B cell (primary cell): ENCODE data around the gene AKAP6. TPM values are rescaled to one million over a fixed set of nuclear protein-coding genes. Genes with fewer than 3 reads are reported as not detected.

ENCODE experiments used
- ATAC-seq: fragments of 200-7000 bp; cut with Tn5 transposase; one replicate; pipeline ENCODE4 v1.10.0; 2021; ENCODE audit warnings: low read depth, mild to moderate bottlenecking, moderate number of reproducible peaks, moderate library complexity
- CTCF ChIA-PET: fragments of 350-600 bp; sonication (Branson Sonifier 250); formaldehyde crosslinking; loops from one replicate; lab custom pipeline; 2021; ENCODE audit warnings: antibody characterized with exemption, inconsistent platforms; lab: Charles Lee
- POLR2A ChIA-PET: fragments of 350-600 bp; sonication (Branson Sonifier 250); formaldehyde crosslinking; loops from one replicate; lab custom pipeline; 2021; ENCODE audit warnings: antibody characterized with exemption; lab: Charles Lee
- DNase-seq: peaks from one replicate; pipeline ENCODE4 v3.0.0; 2013
- H2AFZ ChIP-seq: 2 replicates; pipeline ENCODE4 v1.6.1; 2012; ENCODE audit warnings: mild to moderate bottlenecking, low read depth, low read length; ENCODE audit not compliant: insufficient read depth, poor library complexity, severe bottlenecking
- H3K27ac ChIP-seq, 2 donors: 1 replicate in 1 of 2; 2 replicates in 1 of 2; pipeline ENCODE4 v1.5.1; 2012 to 2013; ENCODE audit warnings: low read length in 2 of 2, mild to moderate bottlenecking in 2 of 2, moderate library complexity in 1 of 2
- H3K27me3 ChIP-seq, 4 experiments: fragments of 200-600 bp in 1 of 4; sonication (generic) in 1 of 4; replicated peaks in 1 of 4; 1 replicate in 2 of 4; 2 replicates in 2 of 4; pipeline versions ENCODE4 v1.6.1 to v1.7.0; 2013 to 2016; ENCODE audit warnings: low read length in 3 of 4, mild to moderate bottlenecking in 2 of 4, mixed read lengths in 1 of 4, moderate library complexity in 1 of 4; ENCODE audit not compliant: insufficient read depth in 4 of 4, control insufficient read depth in 3 of 4; ENCODE audit errors: control extremely low read depth in 1 of 4
- H3K36me3 ChIP-seq, 2 experiments: replicated peaks in 1 of 2; 1 replicate in 1 of 2; 2 replicates in 1 of 2; pipeline versions ENCODE4 v1.6.1 to v1.7.1; 2013; ENCODE audit warnings: low read length in 1 of 2; ENCODE audit not compliant: insufficient read depth in 2 of 2, control insufficient read depth in 1 of 2; ENCODE audit errors: control extremely low read depth in 1 of 2, extremely low read depth in 1 of 2
- H3K4me1 ChIP-seq, 2 donors: fragments of 200-600 bp in 1 of 2; sonication (generic) in 1 of 2; 1 replicate in 1 of 2; 2 replicates in 1 of 2; pipeline versions ENCODE4 v1.5.1 to v1.6.1; 2013 to 2017; ENCODE audit warnings: low read length in 2 of 2; ENCODE audit not compliant: control insufficient read depth in 2 of 2, insufficient read depth in 2 of 2
- H3K4me2 ChIP-seq: replicated peaks from 2 replicates; pipeline ENCODE3; 2012; ENCODE audit warnings: mild to moderate bottlenecking, low read depth, low read length; ENCODE audit not compliant: poor library complexity, severe bottlenecking
- H3K4me3 ChIP-seq, 5 experiments: fragments of 200-600 bp in 1 of 5; sonication (generic) in 1 of 5; 1 replicate in 3 of 5; 2 replicates in 2 of 5; pipeline versions ENCODE4 v1.5.1 to v1.7.0; 2011 to 2016; ENCODE audit warnings: low read length in 4 of 5, mild to moderate bottlenecking in 4 of 5, low read depth in 2 of 5, control low read depth in 1 of 5, moderate library complexity in 1 of 5; ENCODE audit not compliant: insufficient read depth in 1 of 5; ENCODE audit errors: control extremely low read depth in 1 of 5, extremely low read depth in 1 of 5
- H3K79me2 ChIP-seq: fragments of 200-600 bp; sonication (generic); one replicate; pipeline ENCODE4 v1.6.0; 2016; ENCODE audit warnings: low read length; ENCODE audit not compliant: control insufficient read depth, insufficient read depth
- H3K9ac ChIP-seq: fragments of 200-600 bp; sonication (generic); 2 replicates; pipeline ENCODE4 v1.6.1; 2017; ENCODE audit warnings: mild to moderate bottlenecking, low read length, moderate library complexity
- H3K9me3 ChIP-seq, 3 donors: one replicate each; pipeline versions ENCODE4 v1.6.1 to v1.7.1; 2013; ENCODE audit warnings: low read length in 2 of 3; ENCODE audit not compliant: control insufficient read depth in 2 of 3, insufficient read depth in 1 of 3; ENCODE audit errors: control extremely low read depth in 1 of 3
- H4K20me1 ChIP-seq: 2 replicates; pipeline ENCODE4 v1.6.0; 2012; ENCODE audit warnings: mild to moderate bottlenecking, low read length; ENCODE audit not compliant: insufficient read depth, control insufficient read depth, poor library complexity, severe bottlenecking
- H3K27ac Mint-ChIP-seq: one replicate; pipeline ENCODE4 v1.8.0; 2021; ENCODE audit warnings: mixed read lengths
- H3K27me3 Mint-ChIP-seq: one replicate; pipeline ENCODE4 v1.8.0; 2021; ENCODE audit warnings: mixed read lengths
- H3K4me1 Mint-ChIP-seq: one replicate; pipeline ENCODE4 v1.8.0; 2021; ENCODE audit warnings: mixed read lengths
- H3K4me3 Mint-ChIP-seq: one replicate; pipeline ENCODE4 v1.8.0; 2021; ENCODE audit warnings: mixed read lengths
- H3K9me3 Mint-ChIP-seq: one replicate; pipeline ENCODE4 v1.8.0; 2022; ENCODE audit warnings: mixed read lengths; ENCODE audit not compliant: insufficient read depth
- CTCF ChIP-seq: fragments of 200-600 bp; IDR thresholded peaks from one replicate; pipeline ENCODE4 v1.8.0; 2022; ENCODE audit warnings: antibody characterized with exemption, mild to moderate bottlenecking
- EZH2 ChIP-seq: IDR thresholded peaks from 2 replicates; pipeline ENCODE4 v1.6.1; 2012; ENCODE audit warnings: borderline replicate concordance, low read depth, mild to moderate bottlenecking, moderate library complexity, low read length; ENCODE audit not compliant: insufficient read depth, poor library complexity, severe bottlenecking
- WGBS: methylation state at CpG from one replicate; pipeline ENCODE4 v1.1.5; 2013; ENCODE audit warnings: missing lambda C conversion rate; ENCODE audit not compliant: insufficient coverage; 5-methylcytosine and 5-hydroxymethylcytosine counted together
- intact Hi-C: fragments of 100-400 bp; cut with micrococcal nuclease; formaldehyde crosslinking; loops from one replicate; pipeline ENCODE4 v1.10.0; 2022
- polyA plus RNA-seq: library from polyadenylated mRNA; depleted of rRNA; stranded (reverse); fragments of >200 nt; gene quantifications from 2 replicates; pipeline ENCODE4 v1.2.3, GENCODE V29; 2012
- total RNA-seq, 2 donors: library from RNA; stranded (reverse); fragments of 120-200 nt in 1 of 2; gene quantifications; 1 replicate in 1 of 2; 2 replicates in 1 of 2; pipeline versions ENCODE4 v1.2.3 to v1.2.4, GENCODE V29; 2013 to 2022

The AKAP6 gene
- total and polyA plus RNA-seq, 2 donors (not counting 1 experiment from before 2014, with no cell fraction given) = 1.4 to 2.8 TPM

GRCh38 chr14:32846821-32847365, 517.8 kb downstream of the AKAP6 start:
- no CpG with 5 or more reads among the region's 2 CpGs for WGBS
- no peaks in the 10 kb centered on the region for H3K4me1 ChIP-seq
- H3K27me3 ChIP-seq = no peaks in the 10 kb centered on the region
- ATAC-seq (no peak), DNase-seq (no peak)
- no peak overlapping the region for H3K9ac ChIP-seq
- intact Hi-C loops = no loop called here
- Mint-ChIP-seq H3K27ac (no peak overlapping the region), H3K4me3 (no peak overlapping the region), H3K27me3 (no peaks in the 10 kb centered on the region), H3K9me3 (peaks cover 4% of the 10 kb centered on the region), H3K4me1 (no peaks in the 10 kb centered on the region)
- ChIA-PET POLR2A (no interaction called here), CTCF (no interaction called here)
- H3K4me3 ChIP-seq = no peak overlapping the region
- no peak overlapping the region for H3K27ac ChIP-seq
- no peak for TF ChIP-seq EZH2
- no peak for TF ChIP-seq CTCF
- H4K20me1 ChIP-seq = no peaks in the 10 kb centered on the region
- H3K36me3 ChIP-seq = no peaks in the 10 kb centered on the region
- H3K4me2 ChIP-seq = no peak overlapping the region
- H3K79me2 ChIP-seq = no peaks in the 10 kb centered on the region
- no peak overlapping the region for H2AFZ ChIP-seq
- H3K9me3 ChIP-seq = no peaks in the 10 kb centered on the region

GRCh38 chr14:32847867-32848266, 518.8 kb downstream of the AKAP6 start:
- Histone ChIP-seq H3K9ac (no peak overlapping the region), H4K20me1 (no peaks in the 10 kb centered on the region), H3K27me3 (no peaks in the 10 kb centered on the region), H3K4me2 (no peak overlapping the region), H3K4me1 (no peaks in the 10 kb centered on the region), H3K79me2 (no peaks in the 10 kb centered on the region), H2AFZ (no peak overlapping the region), H3K27ac (no peak overlapping the region), H3K36me3 (no peaks in the 10 kb centered on the region), H3K9me3 (no peaks in the 10 kb centered on the region), H3K4me3 (no peak overlapping the region)
- intact Hi-C loops = no loop called here
- Mint-ChIP-seq H3K4me3 (no peak overlapping the region), H3K27ac (no peak overlapping the region), H3K4me1 (no peaks in the 10 kb centered on the region), H3K27me3 (no peaks in the 10 kb centered on the region), H3K9me3 (peaks cover 4% of the 10 kb centered on the region)
- ATAC-seq (no peak), DNase-seq (no peak)
- TF ChIP-seq CTCF = no peak
- TF ChIP-seq EZH2 = no peak
- ChIA-PET CTCF (no interaction called here), POLR2A (no interaction called here)
- WGBS = no CpG with 5 or more reads among the region's 4 CpGs
